Colonic mucosa (tissue), 4 donors: ENCODE results near the gene ST6GALNAC6. TPM values are rescaled to one million over a fixed set of nuclear protein-coding genes. Genes with fewer than 3 reads are reported as not detected.

Source experiments
- DNase-seq: peaks from one replicate; pipeline ENCODE4 v3.0.0-alpha.2; 2020
- H3K27ac ChIP-seq: fragments of 200-600 bp; one replicate; pipeline ENCODE4 v1.8.0; 2021
- H3K27me3 ChIP-seq: fragments of 200-600 bp; one replicate; pipeline ENCODE4 v1.8.0; 2021
- H3K36me3 ChIP-seq: fragments of 200-600 bp; one replicate; pipeline ENCODE4 v1.8.0; 2021
- H3K4me1 ChIP-seq: fragments of 200-600 bp; one replicate; pipeline ENCODE4 v1.8.0; 2021; ENCODE audit warnings: mild to moderate bottlenecking
- H3K4me3 ChIP-seq: fragments of 200-600 bp; one replicate; pipeline ENCODE4 v1.8.0; 2021
- H3K9ac ChIP-seq, 2 donors: one replicate each; pipeline ENCODE4 v1.7.0; 2013; ENCODE audit warnings: control low read depth in 2 of 2, low read depth in 2 of 2, low read length in 2 of 2
- H3K9me3 ChIP-seq: fragments of 200-600 bp; one replicate; pipeline ENCODE4 v1.8.0; 2021
- intact Hi-C: fragments of 100-400 bp; cut with DNase I; formaldehyde crosslinking; loops from one replicate; pipeline ENCODE4 v1.14.1; 2022
- total RNA-seq, 2 donors: library from RNA; stranded (reverse); fragmentation: NEBNext Ultra II Directional in 1 of 2; extraction: Animal tissue kit (Norgen Biotek cat#: 25700) in 1 of 2; gene quantifications; one replicate each; pipeline ENCODE4 v1.2.1, GENCODE V29; 2021
- TF ChIP-seq, protein P1 (sequence below): fragments of 200-600 bp; IDR thresholded peaks from one replicate; pipeline ENCODE4 v1.8.0; 2022; ENCODE audit warnings: antibody characterized with exemption, mild to moderate bottlenecking
- donor health status: healthy.
- donor health status: DM: no; HTN: no; CAD: no.
- donor health status: DM: no; HTN: no; CAD: no.

ST6GALNAC6 gene
- total RNA-seq, 2 donors from 2014 or later: 251 to 279 TPM

DNA sequence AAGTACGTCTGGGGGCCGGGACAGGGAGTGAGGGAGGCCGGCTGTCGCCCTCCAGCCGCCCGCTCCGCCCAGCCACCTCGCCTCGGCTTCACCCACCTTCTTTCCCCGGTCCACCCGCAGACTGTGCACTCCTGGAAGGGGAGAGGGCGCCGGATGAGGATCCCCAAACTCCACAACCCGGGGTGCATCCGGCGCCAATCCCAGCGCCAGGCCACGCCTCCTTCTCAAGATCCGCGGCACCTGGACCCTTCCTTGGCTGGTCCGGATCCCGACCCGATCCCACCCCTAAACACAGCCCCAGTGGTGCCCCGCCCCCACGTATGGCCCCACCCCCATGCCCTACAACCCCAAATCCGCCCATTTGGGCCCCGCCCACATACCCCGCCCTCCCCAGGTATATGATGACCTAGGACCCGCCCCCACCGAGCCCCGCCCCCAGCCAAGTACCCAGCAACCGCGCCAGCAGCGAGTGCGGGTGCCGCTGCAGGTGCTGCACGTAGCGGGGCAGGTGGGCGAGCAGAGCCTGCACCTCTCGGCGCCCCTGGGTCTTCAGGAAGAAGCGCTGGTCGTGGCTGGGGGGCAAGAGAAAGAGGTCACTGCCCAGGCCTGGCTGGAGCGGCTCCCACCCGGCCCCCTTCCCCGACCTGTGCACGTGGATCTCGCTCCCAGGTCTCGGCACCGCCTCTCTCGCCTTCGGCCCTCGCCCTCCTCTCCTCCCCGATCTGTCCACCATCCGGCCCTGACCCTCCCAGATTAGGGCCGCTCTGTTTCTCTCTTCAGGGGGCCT, 28.0 kb upstream of the ST6GALNAC6 start:
- peaks cover 24% of the 10 kb centered on the region for H3K4me1 ChIP-seq
- intact Hi-C loops: no loop called here
- TF ChIP-seq, protein P1, sequence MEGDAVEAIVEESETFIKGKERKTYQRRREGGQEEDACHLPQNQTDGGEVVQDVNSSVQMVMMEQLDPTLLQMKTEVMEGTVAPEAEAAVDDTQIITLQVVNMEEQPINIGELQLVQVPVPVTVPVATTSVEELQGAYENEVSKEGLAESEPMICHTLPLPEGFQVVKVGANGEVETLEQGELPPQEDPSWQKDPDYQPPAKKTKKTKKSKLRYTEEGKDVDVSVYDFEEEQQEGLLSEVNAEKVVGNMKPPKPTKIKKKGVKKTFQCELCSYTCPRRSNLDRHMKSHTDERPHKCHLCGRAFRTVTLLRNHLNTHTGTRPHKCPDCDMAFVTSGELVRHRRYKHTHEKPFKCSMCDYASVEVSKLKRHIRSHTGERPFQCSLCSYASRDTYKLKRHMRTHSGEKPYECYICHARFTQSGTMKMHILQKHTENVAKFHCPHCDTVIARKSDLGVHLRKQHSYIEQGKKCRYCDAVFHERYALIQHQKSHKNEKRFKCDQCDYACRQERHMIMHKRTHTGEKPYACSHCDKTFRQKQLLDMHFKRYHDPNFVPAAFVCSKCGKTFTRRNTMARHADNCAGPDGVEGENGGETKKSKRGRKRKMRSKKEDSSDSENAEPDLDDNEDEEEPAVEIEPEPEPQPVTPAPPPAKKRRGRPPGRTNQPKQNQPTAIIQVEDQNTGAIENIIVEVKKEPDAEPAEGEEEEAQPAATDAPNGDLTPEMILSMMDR: no peak
- no peak overlapping the region for H3K9ac ChIP-seq
- no peaks in the 10 kb centered on the region for H3K36me3 ChIP-seq
- H3K27me3 ChIP-seq: peaks cover 18% of the 10 kb centered on the region
- peak; percentile 90 for DNase-seq
- peak overlapping the region; percentile 33 for H3K4me3 ChIP-seq
- H3K9me3 ChIP-seq: no peaks in the 10 kb centered on the region
- no peak overlapping the region for H3K27ac ChIP-seq

- no peaks in the 10 kb centered on the region for H3K9me3 ChIP-seq
- peak overlapping the region in 1 of 2 donors; percentile 18 for H3K9ac ChIP-seq
- peaks cover 18% of the 10 kb centered on the region for H3K27me3 ChIP-seq
- H3K36me3 ChIP-seq: no peaks in the 10 kb centered on the region
- intact Hi-C loops: no loop called here
- H3K4me3 ChIP-seq: peak overlapping the region; percentile 33
- peaks cover 25% of the 10 kb centered on the region for H3K4me1 ChIP-seq
- no peak overlapping the region for H3K27ac ChIP-seq
- no peak for DNase-seq
- TF ChIP-seq, protein P1: no peak
Observed at GRCh38 chr9:127926906-127927200, 27.4 kb upstream of the ST6GALNAC6 start.

DNA sequence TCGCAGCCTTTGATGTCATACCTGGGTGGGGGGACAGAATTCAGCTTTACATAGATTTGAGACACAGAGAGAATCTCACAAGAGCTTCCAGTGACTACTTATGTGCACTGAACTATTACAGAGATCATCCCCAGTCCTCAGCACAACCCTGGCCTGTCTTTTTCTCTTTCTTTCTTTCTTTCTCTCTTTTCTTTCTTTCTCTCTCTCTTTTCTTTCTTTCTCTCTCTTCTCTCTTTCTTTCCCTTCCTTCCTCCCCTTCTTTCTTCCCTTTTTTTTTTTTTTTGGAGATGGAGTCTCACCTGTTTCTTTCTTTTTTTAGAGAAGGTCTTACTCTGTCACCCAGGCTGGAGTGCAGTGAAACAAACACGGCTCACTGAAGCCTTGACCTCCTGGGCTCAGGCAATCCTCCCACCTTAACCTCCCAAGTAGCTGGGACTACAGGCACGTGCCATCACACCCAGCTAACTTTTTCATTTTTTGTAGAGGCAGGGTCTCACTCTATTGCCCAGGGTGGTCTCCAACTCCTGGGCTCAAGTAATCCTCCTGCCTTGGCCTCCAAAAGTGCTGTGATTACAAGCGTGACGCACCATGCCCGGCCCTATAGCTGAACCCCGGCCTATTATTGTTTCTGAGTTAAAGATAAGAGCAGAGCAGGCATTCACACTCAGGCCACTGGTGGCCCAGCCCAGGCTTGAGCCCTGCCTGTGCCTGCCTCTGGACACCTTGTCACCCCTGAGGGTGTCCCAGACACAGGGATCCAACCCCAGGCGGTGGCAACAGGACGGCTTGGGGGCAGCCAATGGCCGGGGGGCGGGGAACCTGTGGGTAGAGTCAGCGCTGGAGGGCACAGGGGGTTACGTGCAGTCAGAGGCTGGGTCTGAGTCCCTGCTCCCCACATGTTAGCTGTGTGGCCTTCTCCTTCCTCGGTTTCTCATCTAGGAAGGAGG, 26.8 kb upstream of the ST6GALNAC6 start:
- intact Hi-C loops: no loop called here
- Histone ChIP-seq H3K9ac (no peak overlapping the region), H3K27me3 (peaks cover 18% of the 10 kb centered on the region), H3K4me1 (peaks cover 23% of the 10 kb centered on the region), H3K4me3 (no peak overlapping the region), H3K9me3 (no peaks in the 10 kb centered on the region), H3K27ac (no peak overlapping the region), H3K36me3 (no peaks in the 10 kb centered on the region)
- TF ChIP-seq, protein P1: no peak
- no peak for DNase-seq

GRCh38 chr9:127924736-127925444, 25.5 kb upstream of the ST6GALNAC6 start:
- H3K36me3 ChIP-seq: no peaks in the 10 kb centered on the region
- no peak overlapping the region for H3K4me3 ChIP-seq
- intact Hi-C loops: loop anchor here (5.0 kb wide), 1 partner anchor 333 kb away; no protein-coding TSS in a partner anchor
- peaks cover 12% of the 10 kb centered on the region for H3K4me1 ChIP-seq
- H3K9ac ChIP-seq: no peak overlapping the region
- no peaks in the 10 kb centered on the region for H3K9me3 ChIP-seq
- no peak for DNase-seq
- H3K27ac ChIP-seq: no peak overlapping the region
- H3K27me3 ChIP-seq: peaks cover 18% of the 10 kb centered on the region
- TF ChIP-seq, protein P1: no peak

DNA sequence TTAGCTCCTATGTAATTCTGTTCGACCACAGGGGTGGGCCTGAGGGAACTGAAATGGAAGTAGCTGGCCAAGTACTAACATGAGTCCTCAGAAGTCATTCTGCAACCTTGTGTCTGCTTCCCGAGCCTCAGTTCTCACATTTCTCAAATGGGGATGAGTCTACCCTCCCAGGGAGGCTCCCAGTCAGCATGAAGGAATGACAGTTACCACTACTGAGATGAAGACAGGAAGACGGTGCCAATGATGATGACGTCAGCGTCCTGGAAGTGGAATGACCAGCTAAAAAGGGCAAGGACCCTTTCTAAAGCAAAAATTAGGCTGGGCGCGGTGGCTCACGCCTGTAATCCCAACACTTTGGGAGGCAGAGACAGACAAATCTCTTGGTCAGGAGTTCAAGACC, 24.4 kb upstream of the ST6GALNAC6 start:
- no peak overlapping the region for H3K27ac ChIP-seq
- H3K36me3 ChIP-seq: no peaks in the 10 kb centered on the region
- H3K9me3 ChIP-seq: no peaks in the 10 kb centered on the region
- TF ChIP-seq, protein P1: no peak
- H3K4me3 ChIP-seq: no peak overlapping the region
- no peak overlapping the region for H3K9ac ChIP-seq
- intact Hi-C loops: loop anchor here (5.0 kb wide), 1 partner anchor 331 kb away; no protein-coding TSS in a partner anchor
- H3K4me1 ChIP-seq: peaks cover 14% of the 10 kb centered on the region
- H3K27me3 ChIP-seq: peaks cover 18% of the 10 kb centered on the region
- no peak for DNase-seq
